ENCODE data around the gene NDUFV3. TPM values are rescaled to one million over a fixed set of nuclear protein-coding genes. Genes with fewer than 3 reads are reported as not detected.

The NDUFV3 gene
- total and polyA plus RNA-seq, 12 donors, result 25.9 to 63.7 (median 52.2) TPM

GRCh38 chr21:42878678-42878992 lies 14.5 kb upstream of the NDUFV3 start:
- Histone ChIP-seq H3K4me1 (peaks cover 5 to 25% (median 19%) of the 10 kb centered on the region in 9 donors), H3K27me3 (no peaks in the 10 kb centered on the region), H3K27ac (peak overlapping the region in 9 of 10 donors; percentile 80 to 96 (median 89)), H3K9me3 (no peaks in the 10 kb centered on the region), H3K36me3 (peaks cover 0 to 31% (median 9%) of the 10 kb centered on the region in 9 donors), H3K4me3 (peak overlapping the region; percentile 80 to 100 (median 90))
- ATAC-seq (peak in 3 of 8 donors; percentile 1 to 12 (median 3)), DNase-seq (no peak)
- WGBS, 2 donors, result 0 to 1% methylated on average over 15 of the region's 15 CpGs
- TF ChIP-seq CTCF (IDR thresholded peaks at IDR 0.05), result no peak
- intact Hi-C loops (cut with DNase I), result no loop called here

- peaks cover 0 to 25% (median 6%) of the 10 kb centered on the region in 9 donors for H3K36me3 ChIP-seq
- peak within 1 kb of the TSS; percentile 53 to 96 (median 89) for H3K27ac ChIP-seq
- DNase-seq, result peak; percentile 97 to 98
- 0 to 1% methylated on average over 68 to 80 of the region's 80 CpGs for WGBS, 2 donors
- intact Hi-C loops (cut with DNase I), result loop anchor here in 2 of 10 donors (1.0 kb wide), 1 partner anchor 14 kb away; the partner anchor contains the start of gene NDUFV3 (in 2 of the 2)
- ATAC-seq, result peak; percentile 99 to 100 (median 99)
- peaks cover 5 to 25% (median 19%) of the 10 kb centered on the region in 9 donors for H3K4me1 ChIP-seq
- H3K27me3 ChIP-seq, result no peaks in the 10 kb centered on the region
- peak within 1 kb of the TSS; percentile 80 to 100 (median 90) for H3K4me3 ChIP-seq
- no peaks in the 10 kb centered on the region for H3K9me3 ChIP-seq
- no peak for TF ChIP-seq CTCF (IDR thresholded peaks at IDR 0.05)
Observed at GRCh38 chr21:42878993-42879787, 13.9 kb upstream of the NDUFV3 start, which contains the start of gene WDR4. TSS of gene WDR4 (minus strand) at chr21:42879539. CDS start at chr21:42879495, 44 bp downstream.

- no peak for TF ChIP-seq CTCF (IDR thresholded peaks at IDR 0.05)
Observed at GRCh38 chr21:42880352-42880751, 12.8 kb upstream of the NDUFV3 start.

GRCh38 chr21:42883921-42884320 lies 9.2 kb upstream of the NDUFV3 start:
- H3K27ac ChIP-seq, result no peak overlapping the region
- no peaks in the 10 kb centered on the region for H3K36me3 ChIP-seq
- no peaks in the 10 kb centered on the region for H3K9me3 ChIP-seq
- no peak for TF ChIP-seq CTCF (IDR thresholded peaks at IDR 0.05)
- intact Hi-C loops (cut with DNase I), result no loop called here
- H3K27me3 ChIP-seq, result no peaks in the 10 kb centered on the region
- 98 to 100% methylated on average over 1 of the region's 1 CpG for WGBS, 2 donors
- H3K4me3 ChIP-seq, result no peak overlapping the region
- ATAC-seq, result no peak
- peaks cover 0 to 9% (median 8%) of the 10 kb centered on the region in 9 donors for H3K4me1 ChIP-seq
- no peak for DNase-seq

More at GRCh38 chr21:42880352-42880751, 12.8 kb upstream of the NDUFV3 start:
- Histone ChIP-seq H3K27ac (peak overlapping the region in 2 of 10 donors; percentile 89 to 92), H3K36me3 (peaks cover 0 to 14% (median 2%) of the 10 kb centered on the region in 9 donors), H3K9me3 (no peaks in the 10 kb centered on the region), H3K4me3 (peak overlapping the region in 7 of 10 donors; percentile 82 to 100 (median 91)), H3K4me1 (peaks cover 5 to 25% (median 19%) of the 10 kb centered on the region in 9 donors), H3K27me3 (no peaks in the 10 kb centered on the region)
- WGBS, 2 donors, result 95% methylated on average over 6 of the region's 6 CpGs
- ATAC-seq, result no peak
- no peak for DNase-seq
- intact Hi-C loops (cut with DNase I), result no loop called here
